IPS-18c (cell line): ENCODE measurements around the gene INTS7.

Experiments used
- H3K4me3 ChIP-seq: 2 replicates; pipeline ENCODE4 v1.7.0; 2013; ENCODE audit warnings: low read depth, mild to moderate bottlenecking, low read length, moderate library complexity; ENCODE audit not compliant: insufficient read depth
- H3K9me3 ChIP-seq: one replicate; pipeline ENCODE4 v1.6.1; 2013; ENCODE audit warnings: mild to moderate bottlenecking, low read length, moderate library complexity; ENCODE audit not compliant: control insufficient read depth, insufficient read depth

Gene INTS7

GRCh38 chr1:211908951-211909350 lies 126.4 kb downstream of the INTS7 start:
- Histone ChIP-seq H3K4me3 (no peak overlapping the region), H3K9me3 (no peaks in the 10 kb centered on the region)

GRCh38 chr1:211908453-211908852 lies 126.9 kb downstream of the INTS7 start:
- H3K4me3 ChIP-seq, result no peak overlapping the region
- no peaks in the 10 kb centered on the region for H3K9me3 ChIP-seq

- H3K9me3 ChIP-seq, result peaks cover 10% of the 10 kb centered on the region
Observed at GRCh38 chr1:211903490-211904245, 131.7 kb downstream of the INTS7 start.

DNA sequence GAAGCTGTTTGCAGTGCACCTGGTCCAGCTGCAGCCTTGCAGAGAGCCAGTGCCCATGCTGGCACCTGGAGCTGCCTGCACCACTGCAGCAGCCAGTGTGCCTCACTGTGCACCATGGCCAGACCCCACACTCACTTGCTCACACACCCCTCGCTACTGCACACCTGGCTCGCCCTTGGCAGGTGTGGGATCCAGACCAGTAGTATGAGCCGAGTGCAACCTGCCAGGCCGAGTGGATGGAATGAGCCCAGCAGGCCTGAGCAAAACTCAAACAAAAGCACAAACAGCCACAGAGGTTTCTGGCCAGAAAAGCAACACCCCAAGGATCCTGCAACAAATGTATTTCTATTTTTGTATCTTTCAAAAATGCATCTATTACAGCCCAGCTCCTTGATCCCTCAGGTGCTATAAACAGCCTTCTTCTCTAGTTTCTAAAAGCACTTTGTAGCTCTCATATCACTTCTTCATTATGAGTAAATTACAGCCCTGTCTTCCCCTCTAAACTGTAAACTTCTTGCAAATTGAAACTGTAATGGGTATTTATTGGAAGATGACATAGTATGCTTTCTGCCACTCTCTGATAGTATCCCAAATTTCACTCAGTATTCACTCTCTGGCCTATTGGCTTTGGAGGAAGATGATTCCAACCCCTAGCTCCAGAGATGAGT lies 132.6 kb downstream of the INTS7 start:
- Histone ChIP-seq H3K4me3 (no peak overlapping the region), H3K9me3 (peaks cover 10% of the 10 kb centered on the region)

More at GRCh38 chr1:211903490-211904245, 131.7 kb downstream of the INTS7 start:
- H3K4me3 ChIP-seq, result no peak overlapping the region

- Histone ChIP-seq H3K4me3 (no peak overlapping the region), H3K9me3 (peaks cover 10% of the 10 kb centered on the region)
Observed at GRCh38 chr1:211901945-211902344, 133.4 kb downstream of the INTS7 start.

GRCh38 chr1:211900441-211900840 lies 134.9 kb downstream of the INTS7 start:
- H3K9me3 ChIP-seq, result peaks cover 10% of the 10 kb centered on the region
- no peak overlapping the region for H3K4me3 ChIP-seq

DNA sequence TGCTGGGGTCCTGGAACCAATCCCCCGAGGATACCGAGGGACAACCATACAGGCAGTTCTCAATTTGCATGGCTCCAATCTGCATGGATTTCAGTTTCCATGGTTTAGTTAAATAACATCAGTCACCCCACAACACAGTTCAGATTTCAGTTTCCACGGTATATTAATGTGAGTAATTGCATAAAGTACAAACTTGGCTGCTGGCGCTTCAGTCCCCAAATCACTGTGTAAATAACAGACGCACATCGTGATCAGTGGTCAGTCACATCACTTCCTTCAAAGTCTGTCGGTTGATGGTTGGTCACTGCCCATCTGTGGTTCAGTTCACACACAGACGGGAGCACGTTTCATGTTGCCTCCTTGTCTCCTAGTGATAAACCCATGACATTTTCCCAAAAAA lies 138.4 kb downstream of the INTS7 start:
- peaks cover 7% of the 10 kb centered on the region for H3K9me3 ChIP-seq
- H3K4me3 ChIP-seq, result no peak overlapping the region

DNA sequence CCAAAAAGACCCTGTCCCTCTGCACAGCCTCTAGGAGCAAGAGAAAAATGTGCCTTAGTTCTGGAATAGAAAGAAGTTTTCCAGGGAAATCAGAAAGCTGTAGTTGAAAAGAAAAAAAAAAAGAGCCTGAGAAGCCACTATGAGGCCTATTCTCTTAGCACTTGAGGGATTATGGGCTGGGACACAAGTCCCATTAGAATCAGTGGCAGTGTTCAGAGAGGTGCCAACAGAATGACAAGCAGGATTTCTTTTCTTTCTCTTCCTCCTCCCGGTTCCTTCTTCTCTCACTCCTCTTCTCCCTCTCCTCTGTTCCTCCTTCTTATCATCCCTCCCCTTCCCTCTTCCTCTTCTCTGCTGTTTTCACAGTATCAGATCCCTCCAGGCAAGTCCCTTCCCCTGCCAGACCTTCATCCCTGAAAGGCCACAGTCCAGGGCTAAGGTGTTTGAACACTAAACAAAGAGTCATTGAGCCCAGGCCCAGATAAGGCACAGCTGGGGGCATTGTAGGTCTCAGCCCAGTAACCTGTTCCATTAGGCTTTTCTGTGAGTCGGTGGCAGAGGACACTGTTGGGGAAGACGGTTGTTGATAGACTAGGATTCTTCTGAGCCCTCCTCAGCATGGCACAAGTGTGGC lies 140.1 kb downstream of the INTS7 start:
- no peak overlapping the region for H3K4me3 ChIP-seq
- H3K9me3 ChIP-seq, result no peaks in the 10 kb centered on the region

- Histone ChIP-seq H3K4me3 (no peak overlapping the region), H3K9me3 (no peaks in the 10 kb centered on the region)
Observed at GRCh38 chr1:211894312-211894711, 141.0 kb downstream of the INTS7 start.

GRCh38 chr1:211893260-211893659 lies 142.1 kb downstream of the INTS7 start:
- no peak overlapping the region for H3K4me3 ChIP-seq
- H3K9me3 ChIP-seq, result no peaks in the 10 kb centered on the region

DNA sequence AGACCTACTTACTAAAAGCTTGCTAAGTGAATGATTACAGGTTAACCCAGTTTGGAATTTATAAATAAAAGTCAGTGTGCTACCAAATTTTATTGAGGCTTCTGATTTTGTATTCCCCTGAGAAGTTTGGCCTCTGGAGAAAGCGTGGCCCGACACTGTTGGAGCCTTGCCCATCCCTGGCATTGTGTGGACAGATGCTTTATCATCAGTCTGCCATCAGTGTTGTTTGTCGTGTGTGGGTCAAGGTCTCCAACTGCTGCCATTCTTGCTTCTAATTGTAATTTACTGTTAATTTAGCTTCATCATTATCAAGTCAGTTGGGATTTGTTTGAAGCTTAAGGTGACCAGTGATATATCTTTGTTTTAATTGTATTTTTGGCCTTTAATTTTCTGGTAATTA lies 142.8 kb downstream of the INTS7 start:
- Histone ChIP-seq H3K9me3 (no peaks in the 10 kb centered on the region), H3K4me3 (no peak overlapping the region)

DNA sequence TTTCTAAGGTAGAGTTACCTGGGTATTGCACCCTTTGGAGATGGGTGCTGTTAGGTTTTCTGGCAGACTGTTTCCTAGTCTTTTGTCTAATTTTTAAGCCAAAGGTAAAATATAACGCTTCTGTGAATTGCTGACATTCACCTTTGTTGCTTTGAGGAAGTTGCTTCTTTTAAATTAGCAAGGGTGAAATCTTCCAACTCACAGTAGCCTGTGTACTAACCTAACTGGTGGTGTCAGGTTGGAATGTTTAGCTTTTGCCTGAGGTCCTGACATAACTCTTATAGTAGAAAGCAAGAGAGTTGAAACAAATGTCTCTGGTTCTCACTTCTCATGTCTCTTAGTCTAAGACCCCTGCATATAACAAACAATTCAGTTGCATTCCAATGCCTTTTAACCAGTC lies 143.6 kb downstream of the INTS7 start:
- Histone ChIP-seq H3K4me3 (no peak overlapping the region), H3K9me3 (no peaks in the 10 kb centered on the region)
